ENCODE results near the gene RASGRP4. TPM values are rescaled to one million over a fixed set of nuclear protein-coding genes. Genes with fewer than 3 reads are reported as not detected.
A peak's percentile ranks its signal among the peaks of the same experiment; 100 is the strongest.

RASGRP4 gene
- total and polyA plus RNA-seq, 2 experiments from 2014 or later = not detected

GRCh38 chr19:38417544-38418506 lies 8.2 kb downstream of the RASGRP4 start:
- Histone ChIP-seq H2AFZ (no peak overlapping the region), H3K9me2 (ENCODE audit: insufficient read depth) (no peaks in the 10 kb centered on the region), H4K20me1 (ENCODE audit: insufficient read depth) (no peaks in the 10 kb centered on the region), H3K4me2 (ENCODE audit: unreplicated experiment) (no peak overlapping the region), H3K27me3 (replicated peaks; ENCODE audit: insufficient read depth) (0 out of 2 replicates have a peak, but pooled peaks cover 15% of the 10 kb centered on the region), H3K36me3 (ENCODE audit: low read depth) (no peaks in the 10 kb centered on the region), H3K4me1 (ENCODE audit: insufficient read depth) (no peaks in the 10 kb centered on the region), H3K9ac (no peak overlapping the region), H3F3A (ENCODE audit: insufficient read depth) (no peaks in the 10 kb centered on the region), H3K27ac (no peak overlapping the region), H3K79me2 (ENCODE audit: insufficient read depth) (no peaks in the 10 kb centered on the region), H3K9me3 (ENCODE audit: low read depth) (no peaks in the 10 kb centered on the region), H3K4me3 (peak overlapping the region; percentile 19; the same call in 1 of the 2 replicates)
- TF ChIP-seq EZH2 (IDR thresholded peaks at IDR 0.05; ENCODE audit: insufficient read depth, poor library complexity, severe bottlenecking) = no peak
- 5% methylated on average over 33 to 48 of the region's 49 CpGs for WGBS, 2 experiments (ENCODE audit: low coverage in 1 of 2, low lambda C conversion rate in 2 of 2, missing lambda C conversion rate in 2 of 2)
- in situ Hi-C loops (cut with MboI) = loop anchor here (10.0 kb wide), 1 partner anchor 217 kb away; no protein-coding TSS in a partner anchor
- peak; percentile 46 for DNase-seq

- no peaks in the 10 kb centered on the region for H3K4me1 ChIP-seq (ENCODE audit: insufficient read depth)
- H3K4me2 ChIP-seq (ENCODE audit: unreplicated experiment) = no peak overlapping the region
- H3K4me3 ChIP-seq = no peak overlapping the region
- no peak for DNase-seq
- TF ChIP-seq EZH2phosphoT487 (IDR thresholded peaks at IDR 0.05; ENCODE audit: insufficient read depth, low read depth) = no peak
- TF ChIP-seq EZH2 (IDR thresholded peaks at IDR 0.05; ENCODE audit: insufficient read depth, poor library complexity, severe bottlenecking) = no peak
- H3K79me2 ChIP-seq (ENCODE audit: insufficient read depth) = no peaks in the 10 kb centered on the region
- no peaks in the 10 kb centered on the region for H3F3A ChIP-seq (ENCODE audit: insufficient read depth)
- in situ Hi-C loops (cut with MboI) = loop anchor here (10.0 kb wide), 1 partner anchor 218 kb away; no protein-coding TSS in a partner anchor
- no peak overlapping the region for H3K9ac ChIP-seq
- 39 to 41% methylated on average over 8 of the region's 8 CpGs for WGBS, 2 experiments (ENCODE audit: low coverage in 1 of 2, low lambda C conversion rate in 2 of 2, missing lambda C conversion rate in 2 of 2)
- 0 out of 2 replicates have a peak, but pooled peaks cover 15% of the 10 kb centered on the region for H3K27me3 ChIP-seq (replicated peaks; ENCODE audit: insufficient read depth)
- no peak overlapping the region for H3K27ac ChIP-seq
- no peaks in the 10 kb centered on the region for H3K36me3 ChIP-seq (ENCODE audit: low read depth)
- no peaks in the 10 kb centered on the region for H3K9me3 ChIP-seq (ENCODE audit: low read depth)
- H4K20me1 ChIP-seq (ENCODE audit: insufficient read depth) = no peaks in the 10 kb centered on the region
- no peaks in the 10 kb centered on the region for H3K9me2 ChIP-seq (ENCODE audit: insufficient read depth)
- no peak overlapping the region for H2AFZ ChIP-seq
Measured at GRCh38 chr19:38417146-38417543, 8.9 kb downstream of the RASGRP4 start.

DNA sequence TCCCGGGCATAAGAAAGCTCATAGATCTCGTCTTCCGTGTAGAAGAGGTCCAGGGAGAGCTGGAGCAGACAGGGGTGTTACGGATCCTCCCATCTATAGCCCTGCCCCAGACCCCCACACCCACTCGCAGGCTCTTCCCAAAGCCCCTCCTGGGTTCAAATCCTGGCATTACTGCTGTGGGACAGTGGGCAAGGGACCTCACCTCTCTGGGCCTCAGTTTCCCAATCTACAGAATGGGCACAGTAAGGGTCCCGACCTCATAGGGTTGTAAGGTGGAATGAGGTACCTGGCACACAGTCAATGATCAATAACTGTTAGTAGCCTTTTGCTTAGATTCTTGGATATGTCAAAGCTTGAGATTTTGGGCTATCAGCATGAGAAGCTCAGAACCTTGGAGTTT lies 12.6 kb downstream of the RASGRP4 start:
- H3K27me3 ChIP-seq (replicated peaks; ENCODE audit: insufficient read depth) = 0 out of 2 replicates have a peak, but pooled peaks cover 5% of the 10 kb centered on the region
- 63 to 76% methylated on average over 5 to 6 of the region's 6 CpGs for WGBS, 2 experiments (ENCODE audit: low coverage in 1 of 2, low lambda C conversion rate in 2 of 2, missing lambda C conversion rate in 2 of 2)
- H4K20me1 ChIP-seq (ENCODE audit: insufficient read depth) = no peaks in the 10 kb centered on the region

DNA sequence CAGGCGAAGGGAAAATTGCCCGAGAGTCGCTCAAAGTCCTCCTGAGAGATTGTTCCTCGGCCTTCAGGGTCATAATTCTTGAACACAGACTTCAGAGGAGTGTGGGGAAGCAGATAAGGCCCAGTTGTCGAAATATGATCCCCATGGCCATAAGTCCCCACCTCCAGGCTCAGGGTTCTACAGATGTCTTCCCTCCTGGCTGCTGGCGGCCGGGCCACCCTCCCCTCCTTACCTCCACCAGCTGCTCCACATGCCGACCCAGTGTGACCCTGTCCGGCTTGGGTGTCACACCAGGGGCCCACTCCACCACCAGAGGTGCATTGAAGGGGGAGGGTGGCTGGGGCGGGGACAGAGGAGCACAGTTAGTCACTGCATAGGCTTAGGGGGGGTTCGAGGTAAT lies 13.1 kb downstream of the RASGRP4 start:
- DNase-seq = no peak
- H3K27me3 ChIP-seq (replicated peaks; ENCODE audit: insufficient read depth) = 0 out of 2 replicates have a peak, but pooled peaks cover 4% of the 10 kb centered on the region
- H3K27ac ChIP-seq = no peak overlapping the region
- WGBS, 2 experiments (ENCODE audit: low coverage in 1 of 2, low lambda C conversion rate in 2 of 2, missing lambda C conversion rate in 2 of 2) = 46 to 56% methylated on average over 11 of the region's 11 CpGs
- no peaks in the 10 kb centered on the region for H3K79me2 ChIP-seq (ENCODE audit: insufficient read depth)
- 0 out of 2 replicates have a peak, but pooled peaks cover 4% of the 10 kb centered on the region for H3F3A ChIP-seq (ENCODE audit: insufficient read depth)
- no peaks in the 10 kb centered on the region for H3K9me2 ChIP-seq (ENCODE audit: insufficient read depth)
- H3K36me3 ChIP-seq (ENCODE audit: low read depth) = no peaks in the 10 kb centered on the region
- no peaks in the 10 kb centered on the region for H3K4me1 ChIP-seq (ENCODE audit: insufficient read depth)
- H3K9ac ChIP-seq = no peak overlapping the region
- no peak overlapping the region for H3K4me3 ChIP-seq
- in situ Hi-C loops (cut with MboI) = loop anchor here (10.0 kb wide), 1 partner anchor 222 kb away; no protein-coding TSS in a partner anchor
- H3K9me3 ChIP-seq (ENCODE audit: low read depth) = no peaks in the 10 kb centered on the region
- no peak overlapping the region for H3K4me2 ChIP-seq (ENCODE audit: unreplicated experiment)
- H2AFZ ChIP-seq = no peak overlapping the region
- H4K20me1 ChIP-seq (ENCODE audit: insufficient read depth) = no peaks in the 10 kb centered on the region
- TF ChIP-seq EZH2phosphoT487 (IDR thresholded peaks at IDR 0.05; ENCODE audit: insufficient read depth, low read depth) = no peak
- no peak for TF ChIP-seq EZH2 (IDR thresholded peaks at IDR 0.05; ENCODE audit: insufficient read depth, poor library complexity, severe bottlenecking)

More for the DNA sequence above, 12.6 kb downstream of the RASGRP4 start:
- Histone ChIP-seq H3K9me3 (ENCODE audit: low read depth) (no peaks in the 10 kb centered on the region), H3K4me1 (ENCODE audit: insufficient read depth) (no peaks in the 10 kb centered on the region), H3K9me2 (ENCODE audit: insufficient read depth) (no peaks in the 10 kb centered on the region), H3K27ac (no peak overlapping the region), H3K79me2 (ENCODE audit: insufficient read depth) (no peaks in the 10 kb centered on the region), H3K9ac (no peak overlapping the region), H2AFZ (no peak overlapping the region), H3K4me3 (no peak overlapping the region), H3F3A (ENCODE audit: insufficient read depth) (0 out of 2 replicates have a peak, but pooled peaks cover 4% of the 10 kb centered on the region), H3K36me3 (ENCODE audit: low read depth) (no peaks in the 10 kb centered on the region), H3K4me2 (ENCODE audit: unreplicated experiment) (no peak overlapping the region)
- in situ Hi-C loops (cut with MboI) = loop anchor here (10.0 kb wide), 1 partner anchor 221 kb away; no protein-coding TSS in a partner anchor
- no peak for TF ChIP-seq EZH2phosphoT487 (IDR thresholded peaks at IDR 0.05; ENCODE audit: insufficient read depth, low read depth)
- TF ChIP-seq EZH2 (IDR thresholded peaks at IDR 0.05; ENCODE audit: insufficient read depth, poor library complexity, severe bottlenecking) = no peak
- DNase-seq = no peak

Measured in GM23248 (cell line).